ENCODE results near the gene ABHD17B.
"Not testable (repeated sequence)": the region's sequence is repeated elsewhere in the genome, so short reads cannot be mapped to it uniquely, and the experiment has no call there.

ABHD17B gene

GRCh38 chr9:71911908-71912335 lies 929 bp upstream of the ABHD17B start:
- DNase-seq, result no peak

GRCh38 chr9:71910650-71911060 lies 338 bp downstream of the ABHD17B start:
- DNase-seq, result no peak

GRCh38 chr9:71909887-71910649 lies 925 bp downstream of the ABHD17B start:
- DNase-seq, result peak; percentile 11

- no peak for DNase-seq
These were observed 2.2 kb downstream of the ABHD17B start for GRCh38 chr9:71908825-71909224.

GRCh38 chr9:71904076-71904475 lies 6.9 kb downstream of the ABHD17B start:
- DNase-seq, result no peak

- no peak for DNase-seq
These were observed 9.0 kb downstream of the ABHD17B start for GRCh38 chr9:71901695-71902597.

- DNase-seq, result not testable (repeated sequence)
These were observed 12.2 kb downstream of the ABHD17B start for GRCh38 chr9:71898756-71899155.

GRCh38 chr9:71897577-71897976 lies 13.4 kb downstream of the ABHD17B start:
- no peak for DNase-seq

GRCh38 chr9:71896761-71897160 lies 14.2 kb downstream of the ABHD17B start:
- DNase-seq, result no peak

GRCh38 chr9:71895955-71896354 lies 15.0 kb downstream of the ABHD17B start:
- DNase-seq, result no peak

GRCh38 chr9:71895117-71895516 lies 15.9 kb downstream of the ABHD17B start:
- DNase-seq, result no peak

GRCh38 chr9:71891557-71892189 lies 19.3 kb downstream of the ABHD17B start:
- DNase-seq, result no peak

GRCh38 chr9:71890042-71890679 lies 20.8 kb downstream of the ABHD17B start:
- no peak for DNase-seq

- DNase-seq, result no peak
These were observed 23.6 kb downstream of the ABHD17B start for GRCh38 chr9:71887362-71887761.

- no peak for DNase-seq
These were observed 24.5 kb downstream of the ABHD17B start for GRCh38 chr9:71886541-71886940.

- no peak for DNase-seq
These were observed 25.0 kb downstream of the ABHD17B start for GRCh38 chr9:71886015-71886414.

- no peak for DNase-seq
These were observed 25.5 kb downstream of the ABHD17B start for GRCh38 chr9:71885467-71885866.

GRCh38 chr9:71884005-71884404 lies 27.0 kb downstream of the ABHD17B start:
- no peak for DNase-seq

GRCh38 chr9:71879644-71880174 lies 31.3 kb downstream of the ABHD17B start:
- DNase-seq, result no peak

- DNase-seq, result no peak
These were observed 32.4 kb downstream of the ABHD17B start for GRCh38 chr9:71878327-71879274.

- DNase-seq, result no peak
These were observed 34.2 kb downstream of the ABHD17B start for GRCh38 chr9:71876829-71877228.
